HEK293T (cell line): ENCODE measurements around the gene PRKCZ.

Source experiments
- CTCF ChIA-PET: fragments of 350-600 bp; formaldehyde crosslinking; extraction: SDS; loops from one replicate; lab custom pipeline; 2021; ENCODE audit warnings: antibody characterized with exemption, inconsistent platforms; lab: Yijun Ruan, JAX
- POLR2A ChIA-PET: fragments of 350-600 bp; formaldehyde crosslinking; extraction: SDS; loops from one replicate; lab custom pipeline; 2020; ENCODE audit warnings: antibody characterized with exemption, inconsistent platforms; lab: Yijun Ruan, JAX
- DNase-seq: peaks from one replicate; pipeline ENCODE4 v3.0.0; 2012; ENCODE audit warnings: mixed read lengths; ENCODE audit errors: extremely low spot score
- ARNT ChIP-seq: fragments of 450-650 bp; IDR thresholded peaks from 2 replicates; pipeline ENCODE4 v1.6.1; 2017; ENCODE audit warnings: mild to moderate bottlenecking
- BHLHE40 ChIP-seq: fragments of 450-650 bp; IDR thresholded peaks from 2 replicates; pipeline ENCODE4 v1.6.1; 2016; ENCODE audit warnings: mild to moderate bottlenecking, moderate library complexity, borderline replicate concordance
- CTBP1 ChIP-seq: fragments of 450-650 bp; IDR thresholded peaks from 2 replicates; pipeline ENCODE4 v1.6.1; 2016; ENCODE audit warnings: borderline replicate concordance
- ELF4 ChIP-seq: fragments of 450-650 bp; IDR thresholded peaks from 2 replicates; pipeline ENCODE4 v1.6.1; 2017; ENCODE audit warnings: antibody characterized with exemption
- FOXA1 ChIP-seq: fragments of 450-650 bp; IDR thresholded peaks from 2 replicates; pipeline ENCODE4 v1.6.1; 2016; ENCODE audit warnings: mild to moderate bottlenecking
- FOXK2 ChIP-seq: fragments of 450-650 bp; IDR thresholded peaks from 2 replicates; pipeline ENCODE4 v1.6.1; 2016; ENCODE audit warnings: mild to moderate bottlenecking
- FOXM1 ChIP-seq: fragments of 450-650 bp; IDR thresholded peaks from 2 replicates; pipeline ENCODE4 v1.6.1; 2017; ENCODE audit warnings: mild to moderate bottlenecking, borderline replicate concordance
- HDGF ChIP-seq: fragments of 450-650 bp; IDR thresholded peaks from 2 replicates; pipeline ENCODE4 v1.6.1; 2017; ENCODE audit warnings: antibody characterized with exemption, borderline replicate concordance
- L3MBTL2 ChIP-seq: fragments of 450-650 bp; conservative IDR thresholded peaks from 2 replicates; pipeline ENCODE4 v1.6.1; 2016; ENCODE audit warnings: mild to moderate bottlenecking
- LEF1 ChIP-seq: fragments of 450-650 bp; IDR thresholded peaks from 2 replicates; pipeline ENCODE4 v1.6.1; 2017; ENCODE audit warnings: mild to moderate bottlenecking, borderline replicate concordance
- NFRKB ChIP-seq: fragments of 450-650 bp; IDR thresholded peaks from 2 replicates; pipeline ENCODE4 v1.6.1; 2016; ENCODE audit warnings: mild to moderate bottlenecking, moderate library complexity
- SP1 ChIP-seq: fragments of 450-650 bp; IDR thresholded peaks from 2 replicates; pipeline ENCODE4 v1.6.1; 2017
- SUZ12 ChIP-seq: fragments of 450-650 bp; IDR thresholded peaks from 2 replicates; pipeline ENCODE4 v1.6.1; 2016; ENCODE audit warnings: mild to moderate bottlenecking
- TARDBP ChIP-seq: fragments of 450-650 bp; IDR thresholded peaks from 2 replicates; pipeline ENCODE4 v1.6.1; 2016
- ZNF384 ChIP-seq: fragments of 450-650 bp; IDR thresholded peaks from 2 replicates; pipeline ENCODE4 v1.6.1; 2016
- TF ChIP-seq, protein P1 (sequence below): fragments of 450-650 bp; IDR thresholded peaks from 2 replicates; pipeline ENCODE4 v1.6.1; 2016

The PRKCZ gene

DNA sequence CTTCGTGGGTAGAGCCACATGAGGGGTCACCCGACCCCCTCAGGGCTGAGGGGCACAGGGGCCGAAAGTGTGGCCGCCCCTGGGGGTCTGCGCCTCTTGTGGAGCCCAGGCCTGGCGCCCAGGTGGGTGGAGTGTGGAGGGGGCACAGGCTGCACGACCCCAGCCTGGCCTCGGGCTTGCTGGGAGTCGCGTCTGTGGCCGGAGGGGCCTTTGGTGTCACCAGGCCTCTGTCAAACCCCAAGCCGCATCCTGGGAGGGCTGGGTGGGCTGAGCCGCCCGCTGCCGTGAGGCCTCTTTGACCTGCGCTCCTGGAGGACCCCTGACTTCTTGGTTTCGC lies 83.6 kb downstream of the PRKCZ start:
- POLR2A ChIA-PET = no interaction called here
- TF ChIP-seq BHLHE40 = no peak

DNA sequence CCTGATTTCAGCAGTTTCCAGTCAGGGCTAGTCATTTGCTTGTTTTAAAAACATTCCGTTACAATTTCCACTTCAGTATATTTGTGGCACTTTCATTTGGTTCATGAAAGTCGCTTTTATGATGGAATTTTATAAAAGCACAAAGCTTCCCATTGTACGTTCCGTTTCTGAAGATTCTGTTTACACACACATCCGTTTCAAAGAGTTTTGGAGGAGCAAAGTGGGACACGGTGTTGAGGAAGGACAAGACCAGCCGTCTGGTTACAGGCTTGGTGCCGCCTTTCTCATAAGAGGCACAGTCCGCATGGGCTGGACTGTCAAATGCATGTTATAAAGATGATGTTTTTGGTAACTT lies 84.0 kb downstream of the PRKCZ start:
- CTCF ChIA-PET = no interaction called here

More for the DNA sequence above, 83.6 kb downstream of the PRKCZ start:
- DNase-seq = no peak
- CTCF ChIA-PET = no interaction called here

GRCh38 chr1:2134621-2135307 lies 84.6 kb downstream of the PRKCZ start:
- ChIA-PET POLR2A (no interaction called here), CTCF (no interaction called here)
- TF ChIP-seq L3MBTL2 (no peak), FOXM1 (no peak), FOXK2 (no peak), ELF4 (no peak), LEF1 (no peak), BHLHE40 (no peak), HDGF (no peak), ZNF384 (no peak), TARDBP (no peak), FOXA1 (no peak), SP1 (no peak), NFRKB (no peak), SUZ12 (no peak), CTBP1 (no peak), ARNT (no peak)
- TF ChIP-seq, protein P1, sequence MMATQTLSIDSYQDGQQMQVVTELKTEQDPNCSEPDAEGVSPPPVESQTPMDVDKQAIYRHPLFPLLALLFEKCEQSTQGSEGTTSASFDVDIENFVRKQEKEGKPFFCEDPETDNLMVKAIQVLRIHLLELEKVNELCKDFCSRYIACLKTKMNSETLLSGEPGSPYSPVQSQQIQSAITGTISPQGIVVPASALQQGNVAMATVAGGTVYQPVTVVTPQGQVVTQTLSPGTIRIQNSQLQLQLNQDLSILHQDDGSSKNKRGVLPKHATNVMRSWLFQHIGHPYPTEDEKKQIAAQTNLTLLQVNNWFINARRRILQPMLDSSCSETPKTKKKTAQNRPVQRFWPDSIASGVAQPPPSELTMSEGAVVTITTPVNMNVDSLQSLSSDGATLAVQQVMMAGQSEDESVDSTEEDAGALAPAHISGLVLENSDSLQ = no peak
- no peak for DNase-seq

More for the DNA sequence above, 84.0 kb downstream of the PRKCZ start:
- DNase-seq = no peak
- no peak for TF ChIP-seq L3MBTL2
- TF ChIP-seq ARNT = no peak
- TF ChIP-seq HDGF = no peak
- no peak for TF ChIP-seq NFRKB
- no peak for TF ChIP-seq ELF4
- TF ChIP-seq, protein P1 = no peak
- no peak for TF ChIP-seq FOXK2
- no peak for TF ChIP-seq ZNF384
- no peak for TF ChIP-seq TARDBP
- no peak for TF ChIP-seq LEF1
- TF ChIP-seq SUZ12 = no peak
- no peak for TF ChIP-seq FOXM1
- TF ChIP-seq FOXA1 = no peak
- TF ChIP-seq BHLHE40 = no peak
- no peak for TF ChIP-seq SP1
- no peak for TF ChIP-seq CTBP1
- POLR2A ChIA-PET = no interaction called here

GRCh38 chr1:2135441-2135841 lies 85.2 kb downstream of the PRKCZ start:
- POLR2A ChIA-PET = no interaction called here
- TF ChIP-seq SP1 (no peak), BHLHE40 (no peak), FOXK2 (no peak), L3MBTL2 (no peak), LEF1 (no peak), ZNF384 (no peak), FOXA1 (no peak), NFRKB (no peak), FOXM1 (no peak), HDGF (no peak), ARNT (no peak), ELF4 (no peak), SUZ12 (no peak)

DNA sequence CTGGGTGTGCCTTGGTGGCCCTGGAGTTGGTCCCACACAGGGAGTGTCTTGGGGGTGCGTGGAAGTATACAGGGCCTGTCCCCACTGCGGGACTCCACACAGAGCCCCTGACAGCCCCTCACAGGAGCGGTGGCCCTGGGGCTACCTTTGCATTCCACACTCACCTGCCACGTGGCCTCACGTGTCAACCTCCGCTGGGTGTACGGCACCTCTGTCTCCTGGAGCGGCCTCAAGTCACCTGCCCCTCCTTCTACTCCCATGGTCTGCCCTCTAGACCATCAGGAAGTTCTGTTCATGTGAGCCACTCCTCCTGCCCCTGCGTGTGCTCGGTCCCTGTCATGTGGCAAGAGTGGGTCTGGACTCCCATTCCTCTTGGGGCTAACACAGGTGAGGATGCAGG lies 85.7 kb downstream of the PRKCZ start:
- TF ChIP-seq FOXM1 (no peak), ZNF384 (no peak), LEF1 (no peak), HDGF (no peak), NFRKB (no peak), SP1 (no peak), TARDBP (no peak), SUZ12 (no peak), FOXK2 (no peak), BHLHE40 (no peak), FOXA1 (no peak), CTBP1 (no peak), ELF4 (no peak), ARNT (no peak)
- TF ChIP-seq, protein P1 = no peak
- no peak for DNase-seq
- ChIA-PET CTCF (no interaction called here), POLR2A (no interaction called here)

More at GRCh38 chr1:2135441-2135841, 85.2 kb downstream of the PRKCZ start:
- CTCF ChIA-PET = no interaction called here
- no peak for DNase-seq

DNA sequence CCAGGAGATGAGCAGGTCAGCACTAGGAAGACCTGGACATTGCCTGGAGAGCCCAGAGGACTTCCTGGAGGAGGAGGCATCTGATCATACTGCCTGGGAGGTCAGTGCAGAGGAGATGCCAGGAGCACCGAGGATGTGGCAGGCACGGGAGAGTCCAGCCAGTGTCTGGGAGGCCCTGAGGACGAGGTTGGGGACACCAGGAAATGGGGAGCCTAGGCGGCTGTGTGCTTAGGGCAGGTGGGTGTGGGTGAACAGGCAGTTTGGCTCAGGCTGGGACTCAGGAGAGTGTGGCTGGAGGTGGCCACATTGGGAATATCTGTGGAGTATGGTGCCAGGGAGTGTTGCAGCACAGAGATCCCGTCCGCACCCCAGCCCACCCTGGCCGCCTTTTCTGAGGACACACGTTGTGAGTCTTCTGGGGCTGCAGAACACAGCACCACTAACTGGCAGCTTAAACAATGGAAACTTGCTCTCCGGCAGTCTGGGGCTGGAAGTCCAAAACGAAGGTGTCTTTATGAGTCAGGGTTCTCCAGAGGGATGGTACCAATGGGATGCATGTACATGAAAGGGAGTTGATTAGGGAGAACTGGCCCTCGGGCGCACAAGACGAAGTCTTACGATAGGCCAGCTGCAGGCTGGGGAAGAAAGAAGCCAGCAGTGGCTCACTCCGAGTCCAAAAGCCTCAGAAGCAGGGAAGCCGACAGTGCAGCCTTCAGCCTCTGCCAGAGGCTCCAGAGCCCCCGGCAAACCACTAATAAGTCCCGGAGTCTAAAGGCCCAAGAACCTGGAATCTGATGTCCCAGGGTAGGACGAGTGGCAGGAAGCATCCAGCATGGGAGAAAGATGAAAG lies 86.4 kb downstream of the PRKCZ start:
- POLR2A ChIA-PET = no interaction called here
- CTCF ChIA-PET = no interaction called here
- TF ChIP-seq FOXK2 = no peak
- no peak for TF ChIP-seq NFRKB
- no peak for TF ChIP-seq FOXA1
- no peak for TF ChIP-seq CTBP1
- TF ChIP-seq ZNF384 = no peak
- no peak for TF ChIP-seq ELF4
- TF ChIP-seq ARNT = no peak
- no peak for TF ChIP-seq LEF1
- no peak for TF ChIP-seq BHLHE40
- no peak for TF ChIP-seq SUZ12
- no peak for TF ChIP-seq HDGF
- TF ChIP-seq TARDBP = no peak
- TF ChIP-seq, protein P1 = no peak
- TF ChIP-seq SP1 = no peak
- no peak for TF ChIP-seq L3MBTL2
- TF ChIP-seq FOXM1 = no peak
- no peak for DNase-seq
